Transverse colon (tissue), 4 donors: ENCODE measurements around the gene PRTN3. TPM values are rescaled to one million over a fixed set of nuclear protein-coding genes. Genes with fewer than 3 reads are reported as not detected.

Source experiments
- DNase-seq: peaks from one replicate; pipeline ENCODE4 v3.0.0-alpha.2; 2019
- H3K27ac ChIP-seq, 4 donors: fragments of 200-600 bp; sonication (generic); 2 replicates each; pipeline ENCODE4 v1.5.1; 2016 to 2018; ENCODE audit warnings: inconsistent platforms in 4 of 4
- H3K27me3 ChIP-seq: fragments of 200-600 bp; sonication (generic); 2 replicates; pipeline ENCODE4 v1.5.1; 2017; ENCODE audit warnings: inconsistent platforms
- H3K36me3 ChIP-seq, 4 donors: fragments of 200-600 bp; sonication (generic); 2 replicates each; pipeline ENCODE4 v1.5.1; 2017 to 2019; ENCODE audit warnings: inconsistent platforms in 4 of 4
- H3K4me1 ChIP-seq, 4 donors: fragments of 200-600 bp; sonication (generic); 2 replicates each; pipeline ENCODE4 v1.5.1; 2017 to 2020; ENCODE audit warnings: inconsistent platforms in 4 of 4
- H3K4me3 ChIP-seq, 4 donors: fragments of 200-600 bp; sonication (generic); 1 replicate in 1 of 4; 2 replicates in 3 of 4; pipeline versions ENCODE4 v1.5.1 to v1.6.1; 2017 to 2019; ENCODE audit warnings: inconsistent platforms in 4 of 4
- H3K9me3 ChIP-seq, 2 donors: fragments of 200-600 bp; sonication (generic); 2 replicates each; pipeline ENCODE4 v1.5.1; 2017 to 2019; ENCODE audit warnings: inconsistent platforms in 2 of 2
- EP300 ChIP-seq: sonication (generic); formaldehyde crosslinking; IDR thresholded peaks from one replicate; pipeline ENCODE4 v1.6.1; 2017; ENCODE audit warnings: antibody characterized with exemption, low read depth
- POLR2A ChIP-seq: fragments of 450-650 bp; IDR thresholded peaks from one replicate; pipeline ENCODE4 v1.6.1; 2016; ENCODE audit warnings: antibody characterized with exemption, mild to moderate bottlenecking, moderate library complexity
- POLR2AphosphoS5 ChIP-seq, 3 donors: sonication (generic); formaldehyde crosslinking; IDR thresholded peaks; one replicate each; pipeline ENCODE4 v1.6.1; 2016; ENCODE audit warnings: antibody characterized with exemption in 3 of 3
- WGBS, 2 donors: methylation state at CpG; one replicate each; pipeline ENCODE4 v1.1.5; 2018; ENCODE audit warnings: low coverage in 1 of 2; 5-methylcytosine and 5-hydroxymethylcytosine counted together
- in situ Hi-C, 4 donors: fragments of 200-750 bp; cut with MboI; loops; one replicate each; pipeline versions ENCODE4 v1.15.0 to v1.15.1; 2017; ENCODE audit warnings: low sequenced_read_pairs in 3 of 4, low pct_ligation_motif_present in 1 of 4, low pct_unique_long_range_greater_than_20kb in 1 of 4
- intact Hi-C: fragments of 100-400 bp; cut with DNase I; formaldehyde crosslinking; loops from one replicate; pipeline ENCODE4 v1.15.1; 2023; ENCODE audit warnings: low total_unique reads
- total RNA-seq, 4 donors: library from RNA; depleted of rRNA; stranded (reverse); fragments of >200 nt; gene quantifications; one replicate each; pipeline ENCODE4 v1.1.0, GENCODE V29; 2016
- TF ChIP-seq, protein P1 (sequence below), 5 experiments: fragments of 200-600 bp in 3 of 5; fragments of 450-650 bp in 2 of 5; sonication (generic) in 3 of 5; IDR thresholded peaks; 1 replicate in 2 of 5; 2 replicates in 3 of 5; pipeline ENCODE4 v1.5.1; 2016 to 2017; ENCODE audit warnings: antibody characterized with exemption in 5 of 5, inconsistent platforms in 3 of 5, mild to moderate bottlenecking in 2 of 5, moderate library complexity in 1 of 5

The PRTN3 gene
- total RNA-seq, 4 donors from 2014 or later = not detected

DNA sequence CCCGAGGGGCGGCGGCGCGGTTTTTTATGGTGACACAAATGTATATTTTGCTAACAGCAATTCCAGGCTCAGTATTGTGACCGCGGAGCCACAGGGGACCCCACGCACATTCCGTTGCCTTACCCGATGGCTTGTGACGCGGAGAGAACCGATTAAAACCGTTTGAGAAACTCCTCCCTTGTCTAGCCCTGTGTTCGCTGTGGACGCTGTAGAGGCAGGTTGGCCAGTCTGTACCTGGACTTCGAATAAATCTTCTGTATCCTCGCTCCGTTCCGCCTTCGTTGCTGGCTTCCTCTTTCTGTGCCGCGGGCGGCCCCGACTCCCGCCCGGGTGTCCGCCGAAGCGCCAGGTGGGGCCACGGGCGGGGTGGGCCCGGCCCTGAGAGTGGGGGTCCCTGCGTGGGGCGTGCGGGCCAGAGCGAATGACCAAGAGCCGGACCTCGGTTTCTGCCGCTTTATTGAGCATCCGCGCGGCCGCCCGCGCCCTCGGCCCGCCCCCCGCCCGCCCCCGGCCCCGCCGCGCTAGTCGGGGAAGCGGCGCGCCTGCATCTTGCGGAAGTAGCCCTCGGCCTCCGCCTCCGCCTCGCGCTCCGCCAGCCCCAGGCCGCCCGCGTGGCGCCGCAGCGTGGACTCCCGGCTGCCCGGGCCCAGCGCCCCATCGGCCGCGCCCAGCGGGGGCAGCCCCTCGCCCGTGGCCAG lies 28.6 kb upstream of the PRTN3 start:
- WGBS, 2 donors = 90 to 94% methylated on average over 14 to 72 of the region's 80 CpGs
- Histone ChIP-seq H3K27ac (no peak overlapping the region), H3K9me3 (no peaks in the 10 kb centered on the region), H3K27me3 (no peaks in the 10 kb centered on the region), H3K4me3 (no peak overlapping the region), H3K4me1 (no peaks in the 10 kb centered on the region), H3K36me3 (peaks cover 0 to 55% (median 27%) of the 10 kb centered on the region in 4 donors)
- no peak for DNase-seq
- in situ Hi-C loops = no loop called here
- intact Hi-C loops = no loop called here
- TF ChIP-seq POLR2AphosphoS5 (IDR thresholded peaks at IDR 0.05) (no peak), EP300 (no peak), POLR2A (no peak)
- TF ChIP-seq, protein P1, sequence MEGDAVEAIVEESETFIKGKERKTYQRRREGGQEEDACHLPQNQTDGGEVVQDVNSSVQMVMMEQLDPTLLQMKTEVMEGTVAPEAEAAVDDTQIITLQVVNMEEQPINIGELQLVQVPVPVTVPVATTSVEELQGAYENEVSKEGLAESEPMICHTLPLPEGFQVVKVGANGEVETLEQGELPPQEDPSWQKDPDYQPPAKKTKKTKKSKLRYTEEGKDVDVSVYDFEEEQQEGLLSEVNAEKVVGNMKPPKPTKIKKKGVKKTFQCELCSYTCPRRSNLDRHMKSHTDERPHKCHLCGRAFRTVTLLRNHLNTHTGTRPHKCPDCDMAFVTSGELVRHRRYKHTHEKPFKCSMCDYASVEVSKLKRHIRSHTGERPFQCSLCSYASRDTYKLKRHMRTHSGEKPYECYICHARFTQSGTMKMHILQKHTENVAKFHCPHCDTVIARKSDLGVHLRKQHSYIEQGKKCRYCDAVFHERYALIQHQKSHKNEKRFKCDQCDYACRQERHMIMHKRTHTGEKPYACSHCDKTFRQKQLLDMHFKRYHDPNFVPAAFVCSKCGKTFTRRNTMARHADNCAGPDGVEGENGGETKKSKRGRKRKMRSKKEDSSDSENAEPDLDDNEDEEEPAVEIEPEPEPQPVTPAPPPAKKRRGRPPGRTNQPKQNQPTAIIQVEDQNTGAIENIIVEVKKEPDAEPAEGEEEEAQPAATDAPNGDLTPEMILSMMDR (IDR thresholded peaks at IDR 0.05) = no peak

DNA sequence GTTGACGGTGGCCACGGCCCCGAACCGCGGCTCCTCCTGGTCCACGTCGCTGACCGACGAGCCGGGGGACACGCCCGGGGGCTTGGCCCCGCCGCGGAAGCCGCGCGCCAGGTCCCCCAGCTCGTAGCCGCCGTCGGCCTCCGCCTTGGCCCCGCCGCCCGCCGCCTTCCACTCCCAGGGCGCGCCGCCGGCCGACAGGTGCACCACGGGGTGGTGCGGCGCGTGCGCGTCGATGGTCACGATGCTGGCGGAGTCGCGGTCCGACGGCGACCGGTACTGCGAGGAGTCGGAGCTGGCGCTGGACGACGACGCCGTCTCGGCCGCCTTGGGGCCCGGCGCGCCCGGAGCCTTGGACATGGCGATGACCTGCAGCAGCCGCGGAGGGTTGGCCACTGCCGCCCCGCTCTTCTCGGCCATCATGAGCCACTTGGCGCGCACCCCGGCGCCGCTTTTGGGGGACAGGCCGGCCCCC lies 28.0 kb upstream of the PRTN3 start:
- intact Hi-C loops = no loop called here
- no peak for DNase-seq
- H3K27ac ChIP-seq = no peak overlapping the region
- H3K4me1 ChIP-seq = no peaks in the 10 kb centered on the region
- peaks cover 0 to 49% (median 23%) of the 10 kb centered on the region in 4 donors for H3K36me3 ChIP-seq
- H3K27me3 ChIP-seq = no peaks in the 10 kb centered on the region
- TF ChIP-seq EP300 = no peak
- TF ChIP-seq, protein P1 (IDR thresholded peaks at IDR 0.05) = no peak
- no peak overlapping the region for H3K4me3 ChIP-seq
- in situ Hi-C loops = no loop called here
- 96% methylated on average over 48 of the region's 72 CpGs; no CpG with 5 or more reads in 1 of the 2 donors for WGBS, 2 donors
- H3K9me3 ChIP-seq = no peaks in the 10 kb centered on the region

DNA sequence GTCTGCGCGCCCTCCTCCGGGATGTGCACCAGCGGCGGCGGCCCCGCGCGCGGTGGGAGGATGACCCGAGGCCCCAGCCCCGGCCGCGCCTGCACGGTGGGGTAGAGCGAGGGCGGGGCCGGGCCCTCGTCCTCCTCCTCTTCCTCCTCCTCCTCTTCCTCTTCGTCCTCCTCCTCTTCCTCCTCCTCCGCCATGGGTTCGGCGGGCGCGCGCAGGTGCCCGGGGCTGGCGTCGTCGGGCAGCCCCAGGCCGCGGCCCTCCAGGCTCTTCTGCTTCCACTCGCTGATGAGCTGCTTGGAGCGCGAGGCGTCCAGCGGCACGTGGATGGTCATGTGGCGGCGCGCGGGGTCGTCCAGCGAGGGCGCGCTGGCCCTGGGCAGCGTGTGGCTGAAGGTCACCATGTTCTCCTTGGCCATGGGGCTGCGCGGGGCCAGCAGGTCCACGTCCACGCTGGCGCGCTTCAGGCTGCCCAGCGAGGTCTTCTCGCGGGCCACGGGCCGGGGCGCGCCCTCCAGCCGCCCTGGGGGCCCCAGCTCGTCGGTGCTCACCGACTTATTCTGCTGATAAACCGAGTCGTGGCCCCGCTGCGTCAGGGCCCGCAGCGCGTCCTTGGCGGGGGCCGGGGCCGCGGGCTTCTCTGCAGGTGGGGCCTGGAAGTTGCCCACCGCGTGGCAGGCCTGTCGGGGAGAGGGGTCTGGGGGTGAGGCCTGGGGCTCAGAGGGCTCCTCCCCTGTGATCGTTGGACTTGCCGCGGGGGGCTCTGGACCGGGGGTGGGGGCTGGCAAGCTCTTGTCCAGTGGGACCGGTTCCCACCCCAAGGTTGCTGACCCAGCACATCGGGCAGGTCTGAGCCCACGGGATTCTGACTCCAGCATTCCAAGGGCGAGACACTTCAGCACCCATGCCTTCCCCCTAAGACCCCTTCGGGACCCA lies 27.3 kb upstream of the PRTN3 start:
- in situ Hi-C loops (no loop called here), intact Hi-C loops (no loop called here)
- peaks cover 0 to 42% (median 19%) of the 10 kb centered on the region in 4 donors for H3K36me3 ChIP-seq
- no peak for DNase-seq
- H3K4me3 ChIP-seq = no peak overlapping the region
- no peak for TF ChIP-seq EP300
- peak in 1 of 3 donors; percentile 37 for TF ChIP-seq POLR2AphosphoS5 (IDR thresholded peaks at IDR 0.05)
- 96% methylated on average over 61 of the region's 87 CpGs; no CpG with 5 or more reads in 1 of the 2 donors for WGBS, 2 donors
- H3K27me3 ChIP-seq = no peaks in the 10 kb centered on the region
- no peaks in the 10 kb centered on the region for H3K9me3 ChIP-seq
- no peak overlapping the region for H3K27ac ChIP-seq
- no peaks in the 10 kb centered on the region for H3K4me1 ChIP-seq

DNA sequence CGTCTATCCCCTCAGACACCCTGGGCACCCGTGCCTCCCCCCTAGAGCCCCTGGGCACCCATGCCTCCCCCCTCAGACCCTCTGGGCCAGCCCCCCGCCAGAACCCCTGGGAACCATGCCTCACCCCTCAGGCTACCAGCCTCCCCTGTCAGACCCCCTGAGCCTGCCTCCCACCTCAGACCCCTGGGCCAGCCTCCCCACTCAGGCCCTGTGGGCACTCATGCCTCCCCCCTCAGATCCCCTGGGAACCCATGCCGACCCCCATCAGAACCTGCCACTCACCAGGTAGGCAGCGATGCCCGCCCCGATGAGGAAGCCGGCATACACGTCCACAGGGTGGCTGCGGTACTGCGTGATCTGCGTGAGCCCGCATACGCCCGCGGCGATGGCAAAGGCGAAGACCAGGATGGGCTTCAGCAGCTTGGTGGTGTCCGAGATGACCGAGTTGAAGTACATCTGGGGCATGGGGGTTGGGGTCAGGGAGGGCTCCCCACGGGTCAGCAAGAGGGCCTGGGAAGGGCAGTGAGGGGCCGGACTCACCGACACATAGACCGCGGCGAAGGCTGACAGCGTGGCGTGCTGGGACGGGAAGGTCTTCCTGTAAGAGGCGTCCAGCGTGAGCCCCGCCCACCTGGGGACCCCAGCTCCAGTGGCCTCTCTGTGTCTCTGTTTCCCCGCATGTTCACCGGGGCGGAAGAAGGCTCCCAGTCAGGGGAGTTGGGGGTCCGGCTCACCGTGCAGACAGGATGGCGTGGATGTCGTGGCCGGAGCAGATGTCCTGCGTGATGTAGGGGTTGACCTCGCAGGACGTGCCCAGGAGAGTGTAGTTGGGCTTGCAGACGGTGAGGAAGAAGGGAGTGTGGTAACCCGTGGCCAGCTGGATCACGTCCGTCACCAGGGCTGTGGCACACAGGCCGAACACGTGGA lies 26.4 kb upstream of the PRTN3 start:
- H3K4me1 ChIP-seq = no peaks in the 10 kb centered on the region
- intact Hi-C loops (no loop called here), in situ Hi-C loops (no loop called here)
- no peak overlapping the region for H3K27ac ChIP-seq
- no peaks in the 10 kb centered on the region for H3K9me3 ChIP-seq
- no peaks in the 10 kb centered on the region for H3K27me3 ChIP-seq
- WGBS, 2 donors = 89% methylated on average over 44 of the region's 49 CpGs; no CpG with 5 or more reads in 1 of the 2 donors
- TF ChIP-seq, protein P1 (IDR thresholded peaks at IDR 0.05) = peak in 1 of 5 experiments; percentile 9
- TF ChIP-seq EP300 = no peak
- peak in 1 of 3 donors; percentile 28 for TF ChIP-seq POLR2AphosphoS5 (IDR thresholded peaks at IDR 0.05)
- no peak for TF ChIP-seq POLR2A
- no peak for DNase-seq
- H3K36me3 ChIP-seq = peaks cover 0 to 33% (median 15%) of the 10 kb centered on the region in 4 donors
- H3K4me3 ChIP-seq = no peak overlapping the region
